GM18499 (cell line): Measurements from ENCODE around the gene CFAP61.
A peak's percentile ranks its signal among the peaks of the same experiment; 100 is the strongest.
"Not testable (repeated sequence)": the region's sequence is repeated elsewhere in the genome, so short reads cannot be mapped to it uniquely, and the experiment has no call there.

Experiments used
- ATAC-seq: cut with Tn5 transposase; IDR thresholded peaks from one replicate; pipeline ENCODE4 v1.9.1; 2021; ENCODE audit warnings: moderate number of reproducible peaks; ENCODE audit not compliant: insufficient read depth, unreplicated experiment

The CFAP61 gene

DNA sequence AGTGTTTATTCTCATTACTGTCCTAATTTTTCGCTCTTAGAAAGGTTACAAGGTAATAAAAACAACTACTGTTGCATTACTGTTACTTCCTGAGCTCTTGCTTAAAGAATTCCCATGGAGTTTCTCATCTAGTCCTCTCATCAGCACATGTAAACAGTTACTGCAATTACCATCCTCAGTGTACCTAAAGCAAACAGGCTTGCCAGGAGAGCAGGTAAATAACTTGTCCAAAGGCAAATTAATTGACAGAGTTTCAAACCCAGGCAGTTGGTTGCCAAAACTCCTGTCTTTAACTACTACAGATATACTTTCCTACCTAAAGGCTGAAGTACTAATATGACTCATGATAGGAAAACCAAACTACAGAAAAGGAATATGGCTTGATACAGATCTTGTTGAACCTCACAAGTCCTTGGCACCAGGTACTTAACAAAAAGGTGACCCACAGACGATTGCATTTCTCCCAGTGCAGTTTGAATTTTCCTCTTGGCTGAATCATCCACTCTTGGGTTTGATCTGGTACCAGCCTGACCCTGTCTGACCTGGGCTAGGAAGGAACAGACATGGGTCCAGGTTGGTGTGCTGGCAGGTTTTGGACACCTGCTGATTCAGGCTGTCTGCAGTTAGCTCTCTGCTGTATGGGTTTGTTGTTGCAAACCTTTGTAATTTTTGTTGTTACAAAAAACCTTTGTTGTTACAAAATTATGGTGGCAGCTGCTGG is 153.0 kb downstream of the CFAP61 start:
- no peak for ATAC-seq

DNA sequence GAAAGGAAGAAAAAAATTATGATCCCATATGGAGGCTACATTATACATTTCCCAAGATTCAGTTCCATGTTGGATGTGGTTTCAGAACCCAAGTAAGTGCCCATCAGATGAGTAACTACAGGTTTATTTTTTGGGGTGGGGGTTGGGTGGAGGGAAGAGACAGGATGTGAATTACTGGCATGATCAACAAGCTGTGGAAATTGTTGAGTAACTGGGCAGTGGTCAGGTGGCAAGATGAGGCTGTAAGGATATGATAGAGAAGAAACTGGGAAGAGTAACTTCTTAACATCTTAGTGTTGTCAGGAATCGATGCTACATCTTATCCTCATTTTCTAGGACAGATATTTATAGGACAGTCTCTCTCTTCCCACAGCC is 153.5 kb downstream of the CFAP61 start:
- no peak for ATAC-seq

DNA sequence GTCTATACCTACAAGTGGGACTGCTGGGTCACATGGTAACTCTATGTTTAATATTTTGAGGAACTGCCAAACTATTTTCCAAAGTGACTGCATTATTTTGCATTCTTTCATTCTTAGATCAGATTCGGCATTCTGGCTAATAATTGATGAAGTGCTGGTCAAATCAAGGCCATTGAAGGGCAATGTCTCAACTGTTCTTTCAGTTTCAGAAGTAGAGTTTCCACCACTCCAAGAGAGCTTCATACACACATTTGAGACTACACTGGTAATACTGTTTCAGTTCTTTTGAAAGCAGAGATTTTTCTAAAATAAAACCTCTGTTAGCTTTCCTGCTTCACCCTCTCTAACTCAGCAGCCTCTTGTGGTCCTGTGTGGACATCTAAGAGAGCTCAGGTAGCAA is 154.5 kb downstream of the CFAP61 start:
- peak; percentile 55 for ATAC-seq

DNA sequence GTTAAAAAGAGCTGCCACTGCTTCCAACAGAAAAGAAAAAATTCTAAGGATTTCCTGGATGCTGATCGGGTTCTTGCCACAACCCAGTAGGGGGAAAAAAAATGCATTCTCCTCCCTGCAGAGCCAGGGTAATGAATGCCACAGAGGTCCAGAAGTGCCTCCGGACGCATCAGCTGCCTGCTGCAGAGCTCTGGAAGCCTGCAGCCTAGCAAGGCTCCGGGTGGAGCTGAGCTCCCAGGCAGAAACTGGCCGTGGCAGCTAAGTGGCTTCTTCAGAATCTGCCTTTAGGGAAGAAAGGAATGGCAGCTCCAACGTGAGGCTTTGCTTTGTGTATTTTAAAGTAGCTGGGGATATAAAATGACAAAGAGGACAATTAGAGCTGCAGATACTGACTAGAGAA is 155.0 kb downstream of the CFAP61 start:
- ATAC-seq: no peak

DNA sequence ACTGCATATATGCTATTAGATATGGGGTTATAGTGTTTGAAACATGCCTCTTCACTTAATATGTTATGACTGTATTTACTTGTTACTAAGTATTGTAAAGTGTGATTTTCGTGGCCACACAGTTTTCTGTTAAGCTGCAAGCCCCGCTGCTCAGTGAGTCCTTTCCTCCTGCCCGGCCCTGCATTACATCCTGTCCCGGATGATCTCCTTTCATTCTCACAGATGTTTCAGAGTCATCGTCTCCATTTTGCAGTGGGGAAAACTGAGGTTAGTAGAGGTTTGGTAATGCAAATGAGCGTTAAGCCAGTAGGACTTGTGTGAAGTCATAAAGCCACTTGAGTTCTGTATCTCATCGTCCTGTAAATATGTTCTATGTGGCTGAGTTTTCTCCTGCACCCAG is 155.5 kb downstream of the CFAP61 start:
- ATAC-seq: peak; percentile 44

DNA sequence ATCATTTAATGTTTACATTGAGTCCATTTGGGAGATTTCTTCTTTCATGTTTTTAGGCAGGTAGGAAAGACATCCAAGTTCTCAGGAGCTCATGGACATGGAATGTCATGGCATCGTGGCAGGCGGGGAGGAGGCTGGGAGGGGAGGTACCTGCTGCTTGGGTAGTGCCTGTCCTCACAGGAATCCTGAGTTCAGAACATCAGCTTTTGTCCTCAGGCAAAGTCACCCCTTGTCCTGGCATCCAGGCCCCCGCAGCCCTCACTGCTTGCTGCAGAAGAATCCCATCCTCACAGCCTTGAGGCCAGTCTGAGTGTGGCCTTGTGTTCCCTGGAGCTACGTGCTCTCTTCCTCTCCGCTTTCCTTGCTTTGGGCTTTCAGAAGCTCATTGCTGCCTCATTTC is 157.4 kb downstream of the CFAP61 start:
- ATAC-seq: no peak

DNA sequence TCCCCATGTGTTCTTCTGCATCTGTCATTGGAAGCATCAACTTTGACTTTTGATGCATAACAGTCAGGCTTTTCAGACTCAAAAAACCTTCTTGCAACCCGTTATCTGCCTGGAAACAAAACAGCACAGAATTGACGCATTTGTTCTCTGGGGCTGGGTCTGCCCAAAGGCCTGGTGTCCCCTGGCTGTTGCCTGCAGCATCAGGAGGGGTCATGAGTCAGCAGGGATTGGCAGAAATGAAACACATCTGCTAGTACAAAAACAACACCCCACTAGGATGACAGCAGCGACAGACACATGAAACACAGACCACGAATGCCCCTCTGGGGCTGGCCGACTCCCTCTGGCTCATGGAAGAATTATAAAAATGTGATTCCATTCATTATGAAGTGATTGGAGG is 158.0 kb downstream of the CFAP61 start:
- no peak for ATAC-seq

DNA sequence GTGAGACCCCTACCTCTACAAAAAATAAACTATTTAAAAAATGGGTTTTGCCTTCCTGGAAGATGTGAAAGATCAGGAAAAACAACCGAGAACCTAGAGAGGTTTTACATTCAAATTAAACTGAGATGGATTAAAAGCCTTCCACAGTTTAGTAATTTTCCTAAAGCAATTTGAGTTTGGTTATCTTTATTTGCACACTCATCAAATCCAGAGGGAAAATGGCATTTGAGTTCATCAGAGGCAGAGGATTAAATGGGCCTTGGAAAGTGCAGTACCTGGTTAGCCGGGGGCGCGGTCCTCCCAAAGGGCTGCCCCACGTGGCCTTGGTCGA is 158.6 kb downstream of the CFAP61 start:
- no peak for ATAC-seq

DNA sequence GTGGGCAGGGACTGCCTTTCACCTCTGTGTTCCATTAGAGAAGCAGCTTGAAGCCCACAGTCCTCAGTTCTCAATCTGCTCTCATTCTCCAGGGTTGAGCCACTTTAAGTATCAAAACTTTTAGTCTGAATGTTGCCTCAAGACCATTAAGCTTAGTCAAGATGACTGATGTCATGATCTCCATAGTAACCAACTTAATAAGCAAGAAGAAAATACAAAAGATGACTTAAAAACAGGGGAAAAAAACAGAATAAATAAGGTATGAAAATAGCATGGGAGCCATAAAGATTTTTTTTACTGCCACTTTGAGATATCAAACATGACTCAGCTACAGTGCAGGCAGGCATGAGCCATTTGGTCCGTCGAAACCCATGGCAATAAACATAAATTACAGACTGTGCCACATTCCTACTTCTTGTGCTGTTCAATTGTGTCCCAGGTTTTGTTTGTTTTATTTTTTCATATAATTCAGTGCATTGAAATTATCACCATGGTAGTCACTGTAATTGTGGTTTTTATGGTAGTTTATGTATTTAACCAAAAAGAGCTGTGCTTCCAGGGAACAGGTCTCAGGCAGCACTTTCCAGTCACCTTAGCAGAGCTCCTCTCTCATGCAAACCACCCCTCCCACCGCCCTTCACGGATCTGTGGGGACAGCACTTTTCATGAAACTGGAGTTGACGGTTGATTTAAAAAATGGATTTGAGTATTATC is 159.1 kb downstream of the CFAP61 start:
- no peak for ATAC-seq

DNA sequence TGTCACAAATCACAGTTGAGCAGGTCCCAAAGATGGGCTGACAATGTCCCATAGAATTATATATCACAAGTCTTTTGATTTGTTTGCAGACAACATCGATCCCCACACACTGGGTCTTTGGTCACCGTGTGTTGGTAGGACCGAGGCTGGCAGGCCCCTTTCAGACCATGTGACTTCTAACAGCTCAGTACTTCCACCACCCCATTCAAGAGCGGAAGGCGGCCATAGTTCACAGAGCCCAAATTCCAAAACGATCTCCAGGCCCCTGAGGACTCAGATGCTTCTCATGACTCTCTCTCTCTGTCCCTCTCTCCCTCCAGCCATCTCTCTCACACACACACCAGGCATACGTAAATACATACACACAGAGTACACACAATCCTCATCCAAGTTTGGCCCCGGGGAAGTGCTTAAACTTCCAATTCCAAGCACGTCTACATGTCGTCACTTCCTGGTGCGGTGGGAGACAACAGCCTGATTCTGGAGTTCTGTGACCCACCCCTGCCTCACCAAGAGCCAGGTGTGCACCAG is 159.7 kb downstream of the CFAP61 start:
- no peak for ATAC-seq

DNA sequence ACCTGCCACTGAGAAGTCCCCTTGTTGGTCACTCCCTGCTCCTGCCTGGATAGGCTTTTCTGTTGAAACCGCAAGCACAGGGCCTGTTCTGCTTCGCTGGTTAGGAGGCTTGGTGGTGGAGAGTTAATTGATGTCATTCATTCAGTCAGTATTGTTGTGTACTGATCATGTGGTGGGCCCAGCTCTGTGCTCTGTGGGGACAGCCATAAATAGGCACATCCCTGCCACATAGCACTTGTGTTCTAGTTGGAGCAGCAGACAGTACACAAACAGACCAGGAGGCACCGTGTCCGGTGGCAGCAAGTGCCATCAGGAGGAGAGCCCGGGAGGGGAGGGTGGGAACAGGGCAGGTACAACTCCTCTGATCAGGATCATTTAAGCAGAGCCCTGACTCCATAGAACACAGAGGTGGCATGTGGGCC is 160.4 kb downstream of the CFAP61 start:
- ATAC-seq: no peak

DNA sequence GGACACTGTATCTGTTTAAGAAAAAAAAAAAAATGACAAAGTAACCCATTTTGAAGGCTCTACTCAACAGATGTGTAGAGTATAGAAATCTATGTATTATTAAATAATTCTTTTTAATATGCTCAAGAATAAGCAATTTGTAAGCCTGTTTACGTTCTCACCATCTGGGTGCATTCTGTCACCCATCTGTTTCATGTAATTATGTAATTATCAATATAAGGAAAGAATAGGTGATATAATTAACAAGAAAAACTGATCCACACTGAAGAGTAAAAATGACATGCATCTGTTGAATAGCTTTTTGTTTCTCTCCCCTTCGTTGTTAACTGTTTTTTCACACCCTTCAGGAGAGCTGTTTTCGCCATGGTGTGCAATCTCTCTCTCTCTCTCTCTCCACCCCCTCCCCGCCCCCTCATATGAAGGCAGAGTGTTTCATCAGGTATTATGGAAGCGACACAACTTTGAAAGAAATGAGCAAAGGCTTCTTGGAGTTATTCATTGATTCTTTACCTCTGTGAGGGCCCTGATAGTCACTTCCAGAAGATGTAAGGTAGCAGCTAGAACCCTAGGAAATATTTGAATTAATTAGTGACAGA is 161.3 kb downstream of the CFAP61 start:
- no peak for ATAC-seq

DNA sequence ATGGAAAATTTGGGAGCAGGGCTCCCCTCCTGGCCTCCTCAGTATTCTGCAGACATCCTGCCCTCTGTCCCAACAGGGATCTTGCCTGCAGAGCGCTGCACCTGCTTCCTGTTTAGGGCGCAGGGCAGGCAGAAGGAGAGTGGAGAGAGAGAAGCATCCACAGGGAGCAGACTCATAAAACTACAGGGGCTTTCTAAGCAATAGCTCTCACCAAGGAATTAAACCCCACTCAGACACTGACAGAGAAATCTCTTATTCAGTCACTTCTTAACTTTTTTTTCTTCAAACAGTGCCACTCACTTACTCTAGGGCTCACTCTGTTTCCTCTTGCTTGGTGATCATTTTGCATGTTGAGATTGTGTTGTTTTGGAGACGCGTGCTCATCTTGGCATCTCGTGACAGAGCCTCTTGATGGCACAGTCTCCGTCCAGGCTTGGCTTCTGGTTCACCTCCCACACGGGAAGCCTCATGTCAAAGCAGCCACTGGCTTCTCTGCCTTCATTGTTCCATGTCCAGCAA is 162.5 kb downstream of the CFAP61 start:
- no peak for ATAC-seq

DNA sequence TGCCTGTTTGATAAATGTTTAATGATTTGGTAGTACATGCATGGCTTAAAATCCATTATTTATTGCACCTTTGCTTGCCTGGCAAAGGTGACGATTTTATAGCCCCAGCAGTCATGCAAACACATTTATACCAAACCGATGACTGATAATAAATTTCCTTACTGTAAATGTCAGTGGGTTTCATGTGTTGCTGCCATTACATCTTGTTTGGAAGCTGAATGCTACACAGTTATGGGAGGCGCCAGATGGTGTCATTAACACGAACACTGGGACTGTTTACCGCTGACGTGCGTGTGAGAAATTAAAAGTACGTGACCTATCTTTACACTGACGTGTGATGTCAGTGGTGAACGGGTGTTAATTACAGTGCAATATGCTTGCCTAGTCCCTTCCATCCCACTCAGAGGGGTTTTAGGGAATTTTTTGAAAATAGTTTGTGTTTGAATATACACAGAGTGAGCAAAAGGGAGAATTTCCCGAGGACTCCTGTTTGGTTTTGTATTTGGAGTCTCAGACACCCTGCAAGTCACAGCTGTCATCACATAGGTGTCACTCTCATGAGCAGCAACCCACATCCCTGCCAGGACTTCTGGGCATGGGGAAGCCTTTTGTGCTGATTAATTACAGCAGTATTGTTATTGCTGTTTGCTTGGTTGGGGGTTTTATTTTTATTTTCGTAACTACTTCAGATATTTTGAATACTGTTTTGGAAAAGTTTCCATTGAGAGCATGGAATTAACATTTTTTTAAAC is 163.8 kb downstream of the CFAP61 start:
- no peak for ATAC-seq

DNA sequence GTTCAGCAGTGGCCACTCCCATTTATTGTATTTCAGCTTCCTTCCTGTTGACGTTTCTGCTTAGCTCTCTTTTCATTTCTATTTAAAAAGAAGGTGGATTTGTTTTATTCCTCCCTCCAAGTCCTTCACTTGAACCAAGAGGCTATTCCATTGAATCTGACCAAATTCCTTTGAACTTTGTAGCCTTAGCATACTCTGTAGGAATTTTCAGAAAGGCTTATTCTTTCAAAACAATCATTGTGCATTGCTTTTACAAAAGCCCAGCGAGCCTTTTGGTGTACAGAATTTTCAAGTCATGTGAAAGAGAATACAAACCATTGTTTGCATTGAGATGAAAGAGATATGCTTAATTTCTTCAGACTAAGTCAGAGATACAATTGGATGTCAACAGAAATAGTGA is 164.6 kb downstream of the CFAP61 start:
- ATAC-seq: no peak

DNA sequence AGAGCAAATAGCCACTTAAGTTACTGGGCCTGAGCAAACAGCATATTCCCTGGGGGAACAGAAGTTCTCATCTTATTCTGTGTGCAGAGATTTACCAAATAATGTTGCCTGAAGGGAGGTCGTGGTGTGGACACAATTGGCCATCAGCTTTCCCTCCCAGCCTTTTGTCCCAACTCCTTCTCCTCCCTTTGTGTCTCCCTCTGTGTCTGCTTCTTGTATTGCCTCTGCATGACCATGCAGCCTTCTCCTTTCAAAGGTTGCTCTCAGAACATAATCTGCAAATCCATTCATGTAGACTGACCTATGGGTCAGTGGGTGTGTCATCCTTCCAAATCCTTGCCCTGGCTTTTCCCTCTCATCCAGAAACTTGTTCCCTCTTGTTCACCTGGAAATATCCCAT is 165.3 kb downstream of the CFAP61 start:
- no peak for ATAC-seq

DNA sequence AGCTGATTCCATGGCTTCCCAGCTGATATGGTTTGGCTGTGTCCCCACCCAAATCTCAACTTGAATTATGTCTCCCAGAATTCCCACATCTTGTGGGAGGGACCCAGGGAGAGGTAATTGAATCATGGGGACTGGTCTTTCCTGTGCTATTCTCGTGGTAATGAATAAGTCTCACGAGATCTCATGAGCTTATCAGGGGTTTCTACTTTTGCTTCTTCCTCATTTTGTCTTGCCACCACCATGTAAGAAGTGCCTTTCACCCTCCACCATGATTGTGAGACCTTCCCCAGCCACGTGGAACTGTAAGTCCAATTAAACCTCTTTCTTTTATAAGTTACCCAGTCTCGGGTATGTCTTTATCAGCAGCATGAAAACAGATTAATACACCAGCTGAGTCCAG is 165.8 kb downstream of the CFAP61 start:
- ATAC-seq: not testable (repeated sequence)

DNA sequence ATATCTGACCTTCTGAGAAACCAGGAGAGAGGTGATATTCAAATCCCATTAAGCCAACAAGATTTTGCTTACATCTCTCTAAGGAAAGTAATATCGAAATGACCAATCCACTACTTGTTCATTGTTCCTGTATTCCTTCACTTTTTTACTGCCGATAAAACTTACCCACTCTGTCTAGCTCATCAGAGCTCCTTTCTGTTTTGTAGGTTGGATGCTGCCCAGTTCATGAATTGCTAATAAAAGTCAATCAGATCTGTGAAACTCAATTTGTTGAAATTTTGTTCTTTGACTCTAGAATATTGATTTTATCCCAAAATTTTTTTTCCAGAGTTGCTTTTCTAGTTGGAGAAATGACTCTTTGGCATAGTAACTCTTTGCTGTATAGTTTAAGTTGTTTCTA is 166.7 kb downstream of the CFAP61 start:
- no peak for ATAC-seq

DNA sequence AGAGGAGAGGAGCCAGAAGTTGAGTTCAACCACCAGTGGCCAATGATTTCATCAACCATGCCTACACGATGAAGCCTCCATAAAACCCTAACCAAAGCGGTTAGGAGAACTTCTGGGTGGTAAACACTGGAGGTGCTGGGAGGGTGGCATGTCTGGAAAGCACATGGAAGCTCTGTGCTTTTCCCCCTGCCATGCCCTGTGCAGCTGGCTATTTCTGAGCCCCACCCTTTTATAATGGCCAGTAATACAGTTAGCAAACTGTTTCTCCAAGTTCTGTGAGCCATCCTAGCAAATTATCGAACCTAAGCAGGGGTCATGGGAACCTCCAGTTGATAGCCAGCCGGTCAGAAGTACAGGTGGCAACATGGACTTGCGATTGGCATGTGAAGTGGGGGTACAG is 167.8 kb downstream of the CFAP61 start:
- ATAC-seq: no peak

DNA sequence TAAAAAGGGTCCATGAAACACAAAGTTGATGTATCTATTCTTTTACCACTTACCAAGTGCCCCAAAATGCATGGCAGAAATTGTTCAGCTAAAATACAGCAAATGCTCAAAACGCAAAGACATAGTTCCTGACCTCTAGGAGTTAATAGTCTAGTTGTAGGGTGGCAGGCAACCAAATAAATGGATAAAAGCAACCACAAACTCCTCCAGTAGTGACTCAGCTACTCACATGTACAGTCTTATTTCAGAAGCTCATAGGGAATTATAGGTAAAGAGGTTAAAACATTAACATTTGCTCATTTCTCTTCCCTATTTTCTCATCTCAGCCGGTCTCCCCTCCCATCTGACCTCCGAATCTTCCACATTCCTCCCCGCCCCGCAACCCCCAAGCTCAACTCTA is 171.6 kb downstream of the CFAP61 start:
- ATAC-seq: no peak

DNA sequence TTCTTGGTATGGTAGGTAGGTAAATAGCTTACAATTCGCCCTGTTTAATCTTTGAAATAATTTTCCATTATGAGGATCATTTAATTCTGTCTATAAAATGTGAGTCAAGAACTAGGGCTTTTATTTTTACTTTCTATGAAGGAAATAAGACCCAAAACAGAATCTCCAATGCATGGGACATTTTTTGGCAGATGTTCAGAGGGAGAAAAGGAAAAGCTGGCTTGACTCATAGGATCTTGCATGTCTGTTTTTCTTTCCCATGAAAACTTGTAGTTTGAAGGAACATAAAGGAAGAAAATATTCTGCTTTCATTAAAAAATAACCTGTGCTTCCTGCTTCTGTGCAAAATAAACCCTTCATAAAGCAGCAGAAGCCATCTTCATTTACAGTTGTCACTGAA is 172.5 kb downstream of the CFAP61 start:
- no peak for ATAC-seq
